Measurements from ENCODE around the gene S100A3.
"Not testable (repeated sequence)": the region's sequence is repeated elsewhere in the genome, so short reads cannot be mapped to it uniquely, and the experiment has no call there.

S100A3 gene, protein sequence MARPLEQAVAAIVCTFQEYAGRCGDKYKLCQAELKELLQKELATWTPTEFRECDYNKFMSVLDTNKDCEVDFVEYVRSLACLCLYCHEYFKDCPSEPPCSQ

DNA sequence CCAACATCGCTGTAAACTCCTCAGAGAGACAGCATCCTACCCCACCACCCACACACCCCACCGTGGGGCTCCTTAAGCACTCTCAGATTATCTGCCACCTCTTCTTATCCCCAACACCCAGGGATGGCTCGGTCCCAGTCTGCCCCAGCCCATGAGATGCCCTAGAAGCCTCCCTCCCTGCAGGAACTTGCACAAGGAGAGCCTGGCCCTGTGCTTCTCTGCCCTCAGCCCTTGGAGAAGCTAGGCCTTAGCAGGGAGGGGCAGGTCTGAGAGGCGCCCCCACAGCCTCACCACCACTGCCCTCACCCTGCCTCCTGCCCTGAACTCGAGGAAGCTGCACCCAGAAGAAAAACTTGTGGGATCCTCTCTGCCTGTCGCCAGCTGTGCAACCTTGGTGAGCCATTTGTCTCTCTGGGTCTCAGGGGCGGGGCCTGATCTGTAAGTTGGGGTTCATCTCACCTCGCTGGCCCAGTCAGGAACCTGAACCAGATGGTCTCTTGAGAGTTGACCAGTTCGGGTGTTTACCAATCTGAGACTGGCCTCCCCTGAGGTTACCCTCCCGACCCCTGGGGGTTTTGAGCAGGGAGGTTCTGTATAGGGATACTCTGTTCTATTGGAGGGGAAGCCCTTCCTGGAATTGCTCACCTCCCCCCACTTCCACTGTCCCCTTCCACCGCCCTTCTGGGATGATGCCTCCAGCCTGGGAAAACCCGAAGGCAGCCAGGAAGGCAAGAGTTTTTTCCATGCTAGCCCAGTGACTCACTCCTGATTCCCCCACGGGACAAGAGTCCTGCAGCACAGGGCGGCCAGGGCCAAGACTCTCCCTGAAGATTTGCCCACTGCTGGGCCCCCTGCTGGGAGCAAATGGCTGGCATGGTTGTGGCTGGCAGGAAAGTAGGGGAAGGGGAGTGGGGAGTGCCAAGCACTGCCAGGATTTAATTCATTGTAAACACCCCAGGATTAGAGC is at the start of gene S100A3:
Gene S100A3 (minus strand): TSS at position 537 of the 967 bp plus-strand sequence. CDS start 773 bp downstream, outside the sequence.
- no peak for DNase-seq (ENCODE audit: low read depth)

DNA sequence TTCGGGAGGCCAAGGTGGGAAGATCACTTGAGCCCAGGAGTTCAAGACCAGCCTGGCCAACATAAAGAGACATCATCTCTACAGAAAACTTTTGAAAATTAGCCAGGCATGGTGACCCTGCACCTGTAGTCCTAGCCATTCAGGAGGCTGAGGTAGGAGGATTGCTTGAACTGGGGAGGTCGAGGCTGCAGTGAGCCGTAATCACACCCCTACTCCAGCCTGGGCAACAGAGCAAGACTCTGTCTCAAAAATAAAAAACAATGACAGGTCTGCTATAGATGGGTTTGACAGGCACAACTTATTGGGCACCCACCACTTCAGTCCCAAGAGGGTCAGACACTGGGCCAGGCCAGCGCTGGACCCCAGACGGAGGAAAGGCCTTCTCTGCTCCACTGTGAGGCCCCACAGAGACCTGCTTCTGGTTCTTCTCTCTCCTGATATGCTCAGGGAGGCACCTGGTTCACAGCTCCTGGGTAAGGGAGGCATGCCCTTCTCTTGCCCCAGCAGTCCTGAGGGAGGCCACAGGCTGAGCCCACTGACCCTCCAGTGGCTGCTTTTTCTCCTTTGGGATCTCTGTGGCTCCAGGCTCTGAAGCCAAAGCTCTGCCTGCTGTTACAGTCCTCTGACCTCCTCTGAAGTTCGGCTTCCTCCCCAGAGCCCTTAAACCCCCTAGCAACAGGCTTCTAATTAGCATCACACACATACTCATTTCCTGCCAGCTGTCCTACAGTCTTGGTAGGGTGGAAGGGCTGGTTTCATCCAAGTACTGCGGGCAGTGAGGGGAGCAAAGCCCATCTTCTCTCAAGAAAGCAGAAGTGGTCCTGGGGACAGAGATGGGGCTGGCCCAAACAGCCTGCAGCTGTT is 49.5 kb upstream of the S100A3 start:
- no peak for DNase-seq (ENCODE audit: low read depth)

DNA sequence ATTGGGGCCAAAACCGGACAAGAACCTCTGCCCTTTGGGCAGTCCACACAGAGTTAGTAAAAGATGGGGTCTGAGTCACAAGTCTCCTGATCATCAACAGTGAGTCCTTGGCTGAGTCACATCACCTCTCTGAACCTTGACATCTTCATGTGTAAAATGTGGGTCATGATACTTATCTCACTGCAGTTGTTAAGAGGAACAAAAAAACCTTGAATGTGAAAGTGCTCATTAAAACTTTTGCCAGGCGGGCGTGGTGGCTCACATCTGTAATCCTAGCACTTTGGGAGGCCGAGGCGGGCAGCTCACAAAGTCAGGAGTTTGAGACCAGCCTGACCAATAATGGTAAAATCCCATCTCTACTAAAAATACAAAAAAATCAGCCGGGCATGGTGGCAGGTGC is 48.1 kb upstream of the S100A3 start:
- no peak for DNase-seq (ENCODE audit: low read depth)

DNA sequence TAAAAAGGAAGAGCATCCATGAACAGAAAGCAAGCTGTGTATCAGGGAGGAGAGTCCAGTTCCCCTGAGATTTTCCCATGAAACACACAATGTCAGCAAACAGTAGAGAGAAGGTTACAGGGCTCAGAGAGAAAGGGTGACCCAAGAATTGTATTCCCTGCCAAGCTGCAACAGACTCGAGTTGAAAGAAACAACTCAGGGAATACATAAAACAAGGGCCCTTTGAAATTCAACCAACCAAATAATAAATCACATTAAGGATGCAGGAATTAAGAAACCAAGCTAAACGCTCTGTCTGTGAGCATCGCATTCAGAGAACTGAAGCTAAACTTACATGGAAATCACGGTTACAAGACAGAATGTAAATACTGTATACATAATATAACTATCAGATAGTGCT is 43.7 kb upstream of the S100A3 start:
- DNase-seq (ENCODE audit: low read depth): no peak

DNA sequence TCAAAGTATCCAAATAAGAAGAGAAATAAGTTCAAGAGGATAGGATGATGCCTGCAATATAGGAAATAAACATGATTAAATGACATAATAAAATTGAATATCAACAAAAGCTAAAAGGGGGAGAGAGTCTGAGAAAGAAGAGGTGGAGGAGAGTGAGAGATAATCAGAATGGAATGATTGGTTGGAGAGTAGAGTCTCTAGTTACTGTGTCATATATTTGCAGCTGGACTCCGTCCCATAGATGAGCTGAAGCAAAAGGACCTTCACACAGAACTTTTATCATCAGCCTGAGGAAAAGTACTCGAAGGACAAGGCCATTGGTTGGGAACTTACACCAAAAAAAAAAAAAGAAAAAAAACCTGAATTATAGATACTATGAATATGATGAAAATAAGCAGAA is 39.4 kb upstream of the S100A3 start:
- no peak for DNase-seq (ENCODE audit: low read depth)

DNA sequence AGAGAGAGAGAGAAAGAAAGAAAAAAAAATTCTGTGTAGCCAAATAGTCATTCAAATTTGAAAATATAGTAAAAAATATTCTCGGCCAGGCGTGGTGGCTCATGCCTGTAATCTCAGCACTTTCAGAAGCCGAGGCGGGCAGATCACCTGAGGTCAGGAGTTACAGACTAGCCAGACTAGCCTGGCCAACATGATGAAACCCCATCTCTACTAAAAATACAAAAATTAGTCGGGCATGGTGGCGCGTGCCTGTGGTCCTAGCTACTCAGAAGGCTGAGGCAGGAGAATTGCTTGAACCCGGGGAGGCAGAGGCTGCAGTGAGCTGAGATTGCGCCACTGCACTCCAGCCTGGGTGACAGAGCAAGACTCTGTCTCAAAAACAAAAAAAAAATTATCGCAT is 39.0 kb upstream of the S100A3 start:
- DNase-seq (ENCODE audit: low read depth): not testable (repeated sequence)

DNA sequence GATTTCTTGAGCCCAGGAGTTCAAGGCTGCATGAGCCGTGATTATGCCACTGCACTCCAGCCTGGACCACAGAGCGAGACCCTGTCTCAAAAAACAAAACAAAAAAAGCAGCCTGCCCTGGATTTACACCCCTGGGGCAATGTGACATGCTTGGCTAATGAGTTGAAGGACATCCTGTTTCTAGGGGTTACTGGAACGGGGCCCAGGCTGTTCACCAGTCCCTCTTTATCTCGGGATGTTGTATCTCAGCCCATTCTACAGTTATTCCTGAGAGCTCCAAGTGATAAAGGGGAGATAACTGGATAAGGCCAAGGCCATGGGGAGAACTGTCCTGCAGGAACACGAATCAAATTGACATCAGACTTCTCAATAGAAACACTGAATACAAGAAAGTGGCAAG is 38.3 kb upstream of the S100A3 start:
- no peak for DNase-seq (ENCODE audit: low read depth)

DNA sequence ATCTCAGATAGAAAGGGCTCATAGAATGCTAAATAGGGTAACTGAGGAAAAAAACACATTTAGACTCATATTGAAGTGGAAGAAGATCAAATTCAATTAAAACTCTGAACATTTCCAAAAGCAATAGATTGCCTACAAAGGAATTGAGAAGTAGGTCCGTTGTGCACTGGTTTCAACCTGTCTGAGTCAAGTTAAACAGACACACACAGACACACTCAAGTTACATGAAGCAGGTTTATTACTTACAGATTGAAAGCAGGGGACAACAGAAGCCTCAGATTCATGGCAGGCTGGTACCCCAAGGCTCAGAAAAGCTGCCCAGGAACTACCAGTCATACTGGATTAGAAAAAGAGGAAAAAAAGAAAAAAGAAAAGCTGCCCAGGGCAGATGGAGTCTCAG is 37.3 kb upstream of the S100A3 start:
- DNase-seq (ENCODE audit: low read depth): no peak

DNA sequence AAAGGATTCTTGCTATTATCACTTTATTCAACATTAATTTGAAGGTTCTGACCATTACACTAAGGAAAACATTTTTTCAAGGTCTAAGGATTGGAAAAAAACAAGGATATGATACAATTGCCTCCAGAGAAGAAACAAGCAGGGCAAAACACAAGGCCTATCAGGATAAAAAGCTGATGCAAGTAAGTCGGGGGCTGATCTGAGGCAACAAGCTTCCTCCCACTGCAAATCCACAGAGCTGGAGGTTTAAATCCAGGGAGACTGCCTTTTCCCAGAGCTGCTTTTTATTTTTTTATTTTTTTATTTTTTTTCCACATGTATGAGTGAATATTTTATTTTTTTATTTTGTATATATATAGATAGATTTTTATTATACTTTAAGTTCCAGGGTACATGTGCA is 35.9 kb upstream of the S100A3 start:
- DNase-seq (ENCODE audit: low read depth): no peak

DNA sequence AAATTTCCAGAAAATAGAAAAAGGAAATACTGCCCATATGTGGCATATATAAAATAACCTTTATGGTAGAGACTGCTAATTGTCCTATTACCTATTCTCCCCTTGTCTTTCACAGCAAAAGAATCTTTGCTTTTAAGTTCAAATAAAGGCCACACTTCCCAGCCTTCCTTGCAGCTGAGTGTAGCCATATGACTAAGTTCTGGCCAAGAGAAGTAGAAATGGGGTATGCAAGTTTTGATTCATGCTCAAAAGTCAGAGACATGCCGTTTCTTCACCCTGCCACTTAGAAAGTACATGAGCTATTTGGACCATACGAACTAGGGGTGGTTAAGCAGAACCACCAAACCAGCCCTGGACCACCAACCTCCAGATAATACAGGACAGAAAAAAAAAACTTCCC is 34.9 kb upstream of the S100A3 start:
- DNase-seq (ENCODE audit: low read depth): no peak

DNA sequence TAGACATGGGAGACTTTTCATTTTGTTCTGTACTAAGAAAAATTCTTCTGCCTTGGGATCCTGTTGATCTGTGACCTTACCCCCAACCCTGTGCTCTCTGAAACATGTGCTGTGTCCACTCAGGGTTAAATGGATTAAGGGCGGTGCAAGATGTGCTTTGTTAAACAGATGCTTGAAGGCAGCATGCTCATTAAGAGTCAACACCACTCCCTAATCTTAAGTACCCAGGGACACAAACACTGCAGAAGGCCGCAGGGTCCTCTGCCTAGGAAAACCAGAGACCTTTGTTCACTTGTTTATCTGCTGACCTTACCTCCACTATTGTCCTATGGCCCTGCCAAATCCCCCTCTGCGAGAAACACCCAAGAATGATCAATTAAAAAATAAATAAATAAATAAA is 34.5 kb upstream of the S100A3 start:
- DNase-seq (ENCODE audit: low read depth): not testable (repeated sequence)

DNA sequence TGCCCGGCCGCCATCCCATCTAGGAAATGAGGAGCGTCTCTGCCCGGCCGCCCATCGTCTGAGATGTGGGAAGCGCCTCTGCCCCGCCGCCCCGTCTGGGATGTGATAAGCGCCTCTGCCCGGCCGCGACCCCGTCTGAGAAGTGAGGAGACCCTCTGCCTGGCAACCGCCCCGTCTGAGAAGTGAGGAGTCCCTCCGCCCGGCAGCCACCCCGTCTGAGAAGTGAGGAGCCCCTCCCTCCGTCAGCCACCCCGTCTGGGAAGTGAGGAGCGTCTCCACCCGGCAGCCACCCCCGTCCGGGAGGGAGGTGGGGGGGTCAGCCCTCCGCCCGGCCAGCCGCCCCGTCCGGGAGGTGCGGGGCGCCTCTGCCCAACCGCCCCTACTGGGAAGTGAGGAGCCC is 33.8 kb upstream of the S100A3 start:
- not testable (repeated sequence) for DNase-seq (ENCODE audit: low read depth)

DNA sequence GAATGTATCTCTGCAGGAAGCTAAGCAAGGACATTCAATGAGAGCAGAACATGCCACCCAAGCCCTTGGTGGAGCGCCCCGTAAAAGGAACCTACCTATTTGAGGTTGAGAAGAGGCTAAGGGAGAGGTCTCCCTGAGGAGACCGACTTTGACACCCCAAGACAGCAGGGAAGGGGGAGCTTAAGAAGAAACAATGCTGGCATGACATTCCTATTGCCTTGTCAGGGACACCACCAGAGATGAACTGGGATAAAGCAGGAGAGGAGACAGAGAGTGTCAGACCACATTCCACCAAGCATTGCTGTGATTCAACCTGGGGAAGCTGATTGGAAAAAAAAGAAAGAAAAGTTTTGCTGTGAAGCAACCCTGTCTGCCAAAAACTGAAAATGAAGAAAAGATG is 29.9 kb upstream of the S100A3 start:
- DNase-seq (ENCODE audit: low read depth): no peak

DNA sequence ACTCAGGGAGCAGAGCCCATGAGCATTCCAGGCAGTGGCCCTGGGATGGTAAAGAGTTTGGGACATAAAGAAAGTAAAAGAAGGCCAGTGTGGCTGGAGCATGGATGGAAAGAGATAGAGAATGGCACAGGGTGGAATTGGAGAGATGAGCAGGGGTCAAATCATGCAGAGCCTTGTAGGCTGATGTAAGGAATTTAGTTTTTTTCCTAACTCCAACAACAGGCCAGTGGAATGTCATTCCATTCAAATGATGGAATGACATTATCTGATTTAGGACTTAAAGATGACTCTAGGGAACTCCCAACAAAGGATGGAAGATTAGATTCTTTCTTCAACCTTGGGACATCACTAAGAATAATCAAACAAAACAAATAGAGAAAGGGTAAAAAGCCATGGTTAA is 29.4 kb upstream of the S100A3 start:
- no peak for DNase-seq (ENCODE audit: low read depth)

DNA sequence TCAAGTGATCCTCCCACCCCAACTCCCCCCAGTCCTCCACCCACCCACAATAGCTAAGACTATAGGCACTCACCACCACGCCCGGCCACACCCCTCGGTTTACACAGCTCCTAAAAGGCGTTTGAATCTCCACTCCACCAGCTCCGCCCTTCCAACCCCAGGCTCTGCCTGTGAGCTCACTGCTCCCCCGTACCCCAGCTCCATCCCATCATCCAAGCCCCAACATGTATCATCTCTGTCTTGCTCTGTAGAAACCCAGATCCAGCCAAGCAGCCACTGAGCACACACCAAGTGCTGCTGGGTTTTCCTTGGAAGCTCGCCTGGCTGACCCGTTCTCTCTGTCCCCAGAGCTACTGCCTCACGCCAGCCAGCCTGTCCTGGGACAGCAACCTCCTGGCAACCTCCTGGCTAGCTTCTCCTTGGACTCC is 28.6 kb upstream of the S100A3 start:
- no peak for DNase-seq (ENCODE audit: low read depth)

DNA sequence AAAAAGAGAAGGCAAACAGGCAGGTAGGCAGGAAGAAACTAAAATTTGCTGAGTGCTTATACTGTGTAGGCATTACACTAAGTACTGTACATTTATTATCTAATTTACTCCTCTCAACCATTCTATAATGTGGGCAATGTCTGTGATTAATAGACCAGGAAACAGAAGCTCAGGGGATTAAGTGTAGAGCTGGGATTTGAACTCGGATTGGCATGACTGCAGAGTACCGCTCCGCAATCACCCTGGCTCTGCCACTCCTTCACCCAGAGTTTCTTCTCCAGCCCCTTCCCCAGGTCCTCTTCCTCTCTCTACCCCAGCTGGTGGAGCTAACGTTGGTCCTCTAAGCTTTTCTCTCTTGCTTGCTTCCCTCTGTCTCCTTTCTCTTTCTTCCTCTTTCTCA is 28.1 kb upstream of the S100A3 start:
- no peak for DNase-seq (ENCODE audit: low read depth)

DNA sequence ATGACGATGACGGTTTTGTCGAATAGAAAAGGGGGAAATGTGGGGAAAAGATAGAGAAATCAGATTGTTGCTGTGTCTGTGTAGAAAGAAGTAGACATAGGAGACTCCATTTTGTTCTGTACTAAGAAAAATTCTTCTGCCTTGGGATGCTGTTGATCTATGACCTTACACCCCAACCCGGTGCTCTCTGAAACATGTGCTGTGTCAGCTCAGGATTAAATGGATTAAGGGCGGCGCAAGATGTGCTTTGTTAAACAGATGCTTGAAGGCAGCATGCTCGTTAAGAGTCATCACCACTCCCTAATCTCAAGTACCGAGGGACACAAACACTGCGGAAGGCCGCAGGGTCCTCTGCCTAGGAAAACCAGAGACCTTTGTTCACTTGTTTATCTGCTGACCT is 26.4 kb upstream of the S100A3 start:
- not testable (repeated sequence) for DNase-seq (ENCODE audit: low read depth)

DNA sequence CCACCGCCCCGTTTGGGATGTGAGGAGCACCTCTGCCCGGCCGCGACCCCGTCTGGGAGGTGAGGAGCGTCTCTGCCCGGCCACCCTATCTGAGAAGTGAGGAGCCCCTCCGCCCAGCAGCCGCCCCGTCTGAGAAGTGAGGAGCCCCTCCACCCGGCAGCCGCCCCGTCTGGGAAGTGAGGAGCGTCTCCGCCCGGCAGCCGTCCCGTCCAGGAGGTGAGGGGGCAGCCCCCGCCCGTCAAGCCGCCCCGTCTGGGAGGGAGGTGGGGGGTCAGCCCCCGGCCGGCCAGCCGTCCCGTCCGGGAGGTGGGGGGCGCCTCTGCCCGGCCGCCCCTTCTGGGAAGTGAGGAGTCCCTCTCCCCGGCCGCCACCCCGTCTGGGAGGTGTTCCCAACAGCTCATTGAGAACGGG is 26.0 kb upstream of the S100A3 start:
- not testable (repeated sequence) for DNase-seq (ENCODE audit: low read depth)

DNA sequence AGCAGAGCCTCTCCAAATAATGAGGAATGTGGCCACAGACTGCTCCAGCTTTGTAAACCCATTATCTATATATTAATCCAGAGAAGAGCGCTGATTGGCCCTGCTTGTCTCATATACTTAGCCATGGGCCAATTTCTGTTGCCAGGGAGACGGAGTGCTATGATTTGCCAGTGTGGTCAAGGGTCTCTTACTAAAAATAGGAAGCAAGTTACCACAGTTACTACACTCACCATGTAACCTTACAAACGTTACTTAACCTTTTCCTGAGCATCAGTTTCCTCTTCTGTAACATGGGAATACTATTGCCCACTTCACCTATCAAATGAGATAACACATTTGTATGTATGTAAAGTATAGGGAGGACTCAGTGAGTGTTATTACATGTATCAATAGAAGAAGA is 24.3 kb upstream of the S100A3 start:
- DNase-seq (ENCODE audit: low read depth): no peak

DNA sequence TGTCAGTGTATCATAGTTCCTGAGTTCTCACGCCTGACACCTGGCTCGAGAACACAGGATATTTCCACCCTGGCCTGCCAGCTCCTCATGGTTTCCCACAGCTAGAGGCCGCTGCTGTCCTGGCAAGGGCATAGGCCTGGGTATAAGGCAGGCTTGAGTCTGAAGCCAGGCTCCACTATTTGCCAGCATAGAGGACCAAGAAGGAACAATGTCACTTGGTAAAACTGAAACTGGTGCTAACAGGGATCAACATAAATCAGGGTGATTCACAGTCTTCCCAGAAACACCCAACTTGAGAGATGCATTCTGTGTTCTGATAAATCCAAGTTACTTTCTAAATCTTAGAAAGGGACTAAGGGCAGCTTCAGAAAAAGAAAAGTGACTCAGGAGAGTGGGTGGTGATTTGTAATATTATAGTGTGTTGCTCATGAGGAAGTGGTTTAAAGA is 23.5 kb upstream of the S100A3 start:
- DNase-seq (ENCODE audit: low read depth): no peak

DNA sequence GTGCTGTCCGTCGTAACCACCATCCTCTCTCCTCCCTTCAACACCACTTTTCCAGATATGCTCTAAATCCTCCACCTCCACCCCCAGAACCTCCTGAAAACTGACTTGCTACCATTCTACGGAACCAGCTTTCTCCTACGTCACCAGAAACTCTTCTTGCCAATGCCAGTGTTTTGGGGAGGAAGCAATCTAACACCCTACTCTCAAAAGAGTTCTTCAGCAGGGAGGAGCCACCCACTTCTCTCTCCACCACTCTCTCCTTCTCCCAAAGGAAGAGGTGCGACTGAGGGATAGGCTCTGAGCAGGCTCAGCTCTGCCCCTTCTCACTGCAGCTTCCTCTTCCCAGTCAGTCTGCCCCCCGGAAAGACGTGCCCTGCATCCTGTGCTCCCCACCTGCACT is 22.6 kb upstream of the S100A3 start:
- DNase-seq (ENCODE audit: low read depth): no peak

DNA sequence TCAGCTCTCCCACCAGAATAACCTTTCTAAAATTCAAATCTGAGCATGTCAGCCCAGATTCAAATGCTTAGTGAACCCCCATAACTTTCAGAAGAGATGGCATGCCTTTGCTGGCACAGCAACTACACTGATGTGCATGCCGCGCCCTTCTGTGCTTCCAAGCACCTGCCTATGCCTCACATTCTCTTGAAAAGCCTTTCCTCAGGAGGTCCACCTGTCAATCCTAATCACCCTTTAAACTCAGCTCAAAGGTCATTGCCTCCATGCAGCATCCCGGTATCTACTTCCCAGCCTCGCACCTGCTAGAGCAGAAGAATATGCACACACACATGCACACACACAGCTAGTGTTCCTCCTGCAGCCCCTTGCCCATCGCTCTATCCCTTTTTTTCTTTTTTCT is 21.8 kb upstream of the S100A3 start:
- no peak for DNase-seq (ENCODE audit: low read depth)

DNA sequence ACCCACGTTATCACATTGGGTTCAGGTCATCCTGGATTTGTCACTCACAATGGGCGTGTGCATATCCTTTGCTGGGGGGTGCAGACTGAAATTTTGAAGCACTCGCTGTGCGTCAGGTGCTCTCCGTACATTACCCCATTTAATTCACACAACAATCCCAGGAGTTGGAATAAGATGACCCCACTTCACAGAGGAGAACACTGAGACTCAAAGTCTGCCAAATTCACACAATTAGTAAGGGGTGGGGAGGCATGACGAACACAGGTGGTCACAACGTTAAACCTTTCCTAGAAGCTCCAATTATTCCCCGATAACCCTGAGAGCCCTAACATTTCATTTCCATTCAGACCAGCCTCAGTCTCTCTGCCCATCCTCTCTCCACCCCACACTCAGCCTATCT is 20.4 kb upstream of the S100A3 start:
- no peak for DNase-seq (ENCODE audit: low read depth)
